Kidney (tissue), 14 donors: ENCODE results near the gene MAP3K14. TPM values are rescaled to one million over a fixed set of nuclear protein-coding genes. Genes with fewer than 3 reads are reported as not detected.

ENCODE experiments used
- DNase-seq, 5 donors: peaks; one replicate each; pipeline ENCODE4 v3.0.0-alpha.2; 2013 to 2020
- FAIRE-seq: peaks from 2 replicates; lab custom pipeline; 2012; peaks lifted over from hg19 to GRCh38; lab: Jason Lieb, UNC
- H3K27ac ChIP-seq, 2 donors: one replicate each; pipeline ENCODE4 v1.7.0; 2013; ENCODE audit warnings: low read depth in 2 of 2, low read length in 2 of 2, inconsistent platforms in 1 of 2
- H3K27me3 ChIP-seq: one replicate; pipeline ENCODE4 v1.7.1; 2013; ENCODE audit warnings: low read length, inconsistent platforms; ENCODE audit not compliant: control insufficient read depth, insufficient read depth
- H3K36me3 ChIP-seq, 3 donors: one replicate each; pipeline versions ENCODE4 v1.7.0 to v1.7.1; 2013; ENCODE audit warnings: low read length in 3 of 3, control low read depth in 1 of 3, inconsistent platforms in 1 of 3; ENCODE audit not compliant: insufficient read depth in 3 of 3, control insufficient read depth in 2 of 3
- H3K4me1 ChIP-seq, 3 donors: one replicate each; pipeline versions ENCODE4 v1.7.0 to v1.7.1; 2013; ENCODE audit warnings: low read length in 3 of 3, inconsistent platforms in 1 of 3, low read depth in 1 of 3; ENCODE audit not compliant: control insufficient read depth in 2 of 3, insufficient read depth in 2 of 3
- H3K4me3 ChIP-seq, 3 donors: one replicate each; pipeline versions ENCODE4 v1.7.0 to v1.8.1; 2013; ENCODE audit warnings: low read length in 3 of 3, control low read depth in 1 of 3, inconsistent platforms in 1 of 3
- H3K9ac ChIP-seq, 3 donors: one replicate each; pipeline versions ENCODE4 v1.7.0 to v1.7.1; 2013; ENCODE audit warnings: low read length in 3 of 3, control low read depth in 1 of 3, inconsistent platforms in 1 of 3
- H3K9me3 ChIP-seq, 3 donors: one replicate each; pipeline versions ENCODE4 v1.7.0 to v1.7.1; 2013; ENCODE audit warnings: low read length in 3 of 3, control low read depth in 1 of 3, inconsistent platforms in 1 of 3; ENCODE audit not compliant: control insufficient read depth in 2 of 3, insufficient read depth in 1 of 3
- intact Hi-C: fragments of 100-400 bp; cut with DNase I; formaldehyde crosslinking; loops from one replicate; pipeline ENCODE4 v1.11.1; 2022
- polyA plus RNA-seq: library from polyadenylated mRNA; stranded (reverse); fragments of 350-450 nt; fragmentation: Illumina TruSeq; extraction: RNeasy Lipid Tissue Mini Kit (QIAGEN cat#74804); gene quantifications from one replicate; pipeline ENCODE4 v1.2.3, GENCODE V29; 2014; ENCODE audit warnings: low read depth, low replicate concordance; ENCODE audit not compliant: insufficient read depth
- total RNA-seq: library from RNA; stranded (reverse); fragmentation: NEBNext Ultra II Directional; extraction: Animal tissue kit (Norgen Biotek cat#: 25700); gene quantifications from one replicate; pipeline ENCODE4 v1.2.1, GENCODE V29; 2021
- TF ChIP-seq, protein P1 (sequence below): IDR thresholded peaks from 3 replicates; pipeline ENCODE4 v1.5.1; 2012; ENCODE audit warnings: mild to moderate bottlenecking, moderate library complexity, borderline replicate concordance; ENCODE audit not compliant: insufficient read depth; ENCODE audit errors: extremely low read depth
- donor health status: control.
- donor health status: control.
- donor health status: control.
- donor health status: control.
- donor health status: control.
- donor health status: DM: yes; HTN: yes; CAD: no.
- donor health status: Normal renal cell carcinoma (clear cell type).

The MAP3K14 gene
- total and polyA plus RNA-seq, 2 donors from 2014 or later, result 7.6 to 24.5 TPM

DNA sequence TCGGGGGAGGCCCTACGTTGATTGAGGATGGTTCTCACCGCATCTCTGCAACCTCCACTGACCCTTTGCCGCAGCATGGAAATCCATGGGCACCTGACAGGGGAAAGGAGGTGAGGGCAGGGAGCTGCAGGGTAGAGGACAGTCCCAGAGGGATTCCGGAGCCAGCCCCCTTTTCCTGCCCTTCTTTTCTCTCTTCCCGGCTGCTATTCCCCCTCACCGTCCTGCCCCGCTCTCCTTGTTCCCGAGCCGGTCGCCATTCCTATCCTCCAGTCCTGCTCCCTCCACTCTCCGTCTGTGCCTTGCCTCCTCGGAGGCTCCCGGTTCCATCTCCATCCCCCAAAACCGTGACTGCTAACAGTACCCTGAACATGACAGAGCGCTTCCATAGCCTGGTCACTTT lies 59.7 kb downstream of the MAP3K14 start:
- intact Hi-C loops, result no loop called here
- Histone ChIP-seq H3K4me1 (peaks cover 0 to 2% (median 0%) of the 10 kb centered on the region in 3 donors), H3K9ac (no peak overlapping the region), H3K36me3 (no peaks in the 10 kb centered on the region), H3K9me3 (no peaks in the 10 kb centered on the region), H3K27me3 (no peaks in the 10 kb centered on the region), H3K4me3 (no peak overlapping the region), H3K27ac (no peak overlapping the region)
- FAIRE-seq, result no peak
- TF ChIP-seq, protein P1, sequence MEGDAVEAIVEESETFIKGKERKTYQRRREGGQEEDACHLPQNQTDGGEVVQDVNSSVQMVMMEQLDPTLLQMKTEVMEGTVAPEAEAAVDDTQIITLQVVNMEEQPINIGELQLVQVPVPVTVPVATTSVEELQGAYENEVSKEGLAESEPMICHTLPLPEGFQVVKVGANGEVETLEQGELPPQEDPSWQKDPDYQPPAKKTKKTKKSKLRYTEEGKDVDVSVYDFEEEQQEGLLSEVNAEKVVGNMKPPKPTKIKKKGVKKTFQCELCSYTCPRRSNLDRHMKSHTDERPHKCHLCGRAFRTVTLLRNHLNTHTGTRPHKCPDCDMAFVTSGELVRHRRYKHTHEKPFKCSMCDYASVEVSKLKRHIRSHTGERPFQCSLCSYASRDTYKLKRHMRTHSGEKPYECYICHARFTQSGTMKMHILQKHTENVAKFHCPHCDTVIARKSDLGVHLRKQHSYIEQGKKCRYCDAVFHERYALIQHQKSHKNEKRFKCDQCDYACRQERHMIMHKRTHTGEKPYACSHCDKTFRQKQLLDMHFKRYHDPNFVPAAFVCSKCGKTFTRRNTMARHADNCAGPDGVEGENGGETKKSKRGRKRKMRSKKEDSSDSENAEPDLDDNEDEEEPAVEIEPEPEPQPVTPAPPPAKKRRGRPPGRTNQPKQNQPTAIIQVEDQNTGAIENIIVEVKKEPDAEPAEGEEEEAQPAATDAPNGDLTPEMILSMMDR, result no peak
- DNase-seq, result peak in 1 of 5 donors; percentile 32

DNA sequence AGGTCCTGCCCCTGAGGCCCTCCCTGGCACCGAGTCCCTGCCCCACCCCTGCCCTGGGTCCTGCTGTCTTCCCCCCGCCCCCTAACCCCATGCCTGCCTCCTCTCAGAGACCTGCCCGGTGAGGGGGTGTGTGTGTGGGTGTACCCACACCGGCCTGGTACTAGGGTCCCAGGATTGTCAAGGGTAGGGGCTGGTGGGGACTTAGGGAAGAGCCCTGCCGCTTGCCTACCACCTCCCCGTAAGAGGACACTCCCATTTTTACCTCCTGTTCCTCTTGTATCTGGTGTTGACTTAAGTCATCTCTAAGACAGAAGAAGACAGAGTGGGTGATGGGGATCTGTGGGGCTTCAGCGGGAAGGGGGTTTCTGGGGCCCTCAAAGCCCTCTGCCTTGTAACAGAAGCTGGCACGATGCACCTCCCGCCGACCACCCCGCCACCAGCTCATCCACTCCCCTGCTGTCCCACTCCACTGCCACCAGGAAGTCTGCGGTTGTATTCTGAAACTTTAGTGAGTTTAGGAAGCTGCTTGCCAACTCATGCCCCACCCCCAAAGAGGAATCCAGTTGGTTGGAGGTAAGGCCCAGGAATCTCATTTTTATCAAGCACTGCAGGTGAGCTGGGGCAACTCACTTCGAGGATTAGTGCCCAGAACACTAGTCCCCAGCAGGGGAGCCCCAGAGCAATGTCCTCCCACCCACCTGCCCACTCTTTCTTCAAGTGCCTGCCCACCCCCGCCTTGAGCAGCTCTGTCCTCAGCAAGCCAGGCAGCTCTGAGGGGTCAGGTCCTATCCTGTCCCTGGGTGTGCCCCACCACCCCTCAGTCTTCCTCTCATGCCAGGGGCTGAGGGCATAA lies 60.5 kb downstream of the MAP3K14 start:
- FAIRE-seq (no peak), DNase-seq (peak in 1 of 5 donors; percentile 59)
- Histone ChIP-seq H3K4me1 (peaks cover 0 to 2% (median 0%) of the 10 kb centered on the region in 3 donors), H3K27ac (no peak overlapping the region), H3K9ac (no peak overlapping the region), H3K4me3 (no peak overlapping the region), H3K9me3 (no peaks in the 10 kb centered on the region), H3K36me3 (no peaks in the 10 kb centered on the region), H3K27me3 (no peaks in the 10 kb centered on the region)
- TF ChIP-seq, protein P1, result no peak
- intact Hi-C loops, result no loop called here

DNA sequence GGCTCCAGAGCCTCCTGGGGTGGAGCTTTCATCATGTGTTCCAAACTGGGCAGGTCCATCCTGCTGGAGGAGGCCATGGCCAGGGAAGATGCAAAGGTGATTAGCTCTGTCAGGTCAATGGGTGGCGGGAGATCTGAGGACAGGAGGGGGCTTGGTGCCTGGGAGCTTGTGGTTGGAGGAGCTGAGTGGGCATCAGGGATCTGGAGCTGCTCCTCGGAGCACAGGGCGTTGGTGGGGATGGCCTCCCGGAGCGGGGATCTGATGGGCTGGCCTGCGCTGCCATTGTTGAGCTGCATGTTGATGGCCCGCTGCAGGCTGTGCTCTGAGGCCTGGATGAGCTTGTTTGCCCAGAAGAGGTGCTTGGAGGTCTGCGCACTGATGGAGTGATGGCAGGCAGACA lies 61.5 kb downstream of the MAP3K14 start:
- FAIRE-seq, result no peak
- Histone ChIP-seq H3K27ac (no peak overlapping the region), H3K36me3 (no peaks in the 10 kb centered on the region), H3K9ac (no peak overlapping the region), H3K4me1 (no peaks in the 10 kb centered on the region), H3K27me3 (no peaks in the 10 kb centered on the region), H3K9me3 (no peaks in the 10 kb centered on the region), H3K4me3 (no peak overlapping the region)
- TF ChIP-seq, protein P1, result no peak
- intact Hi-C loops, result no loop called here
- DNase-seq, result peak in 1 of 5 donors; percentile 66
